B cell (primary cell): ENCODE results near the gene AMMECR1L. TPM values are rescaled to one million over a fixed set of nuclear protein-coding genes. Genes with fewer than 3 reads are reported as not detected.

ENCODE experiments used
- ATAC-seq: fragments of 200-7000 bp; cut with Tn5 transposase; one replicate; pipeline ENCODE4 v1.10.0; 2021; ENCODE audit warnings: low read depth, mild to moderate bottlenecking, moderate number of reproducible peaks, moderate library complexity
- CTCF ChIA-PET: fragments of 350-600 bp; sonication (Branson Sonifier 250); formaldehyde crosslinking; loops from one replicate; lab custom pipeline; 2021; ENCODE audit warnings: antibody characterized with exemption, inconsistent platforms; lab: Charles Lee
- POLR2A ChIA-PET: fragments of 350-600 bp; sonication (Branson Sonifier 250); formaldehyde crosslinking; loops from one replicate; lab custom pipeline; 2021; ENCODE audit warnings: antibody characterized with exemption; lab: Charles Lee
- DNase-seq: peaks from one replicate; pipeline ENCODE4 v3.0.0; 2013
- H2AFZ ChIP-seq: 2 replicates; pipeline ENCODE4 v1.6.1; 2012; ENCODE audit warnings: mild to moderate bottlenecking, low read depth, low read length; ENCODE audit not compliant: insufficient read depth, poor library complexity, severe bottlenecking
- H3K27ac ChIP-seq, 2 donors: 1 replicate in 1 of 2; 2 replicates in 1 of 2; pipeline ENCODE4 v1.5.1; 2012 to 2013; ENCODE audit warnings: low read length in 2 of 2, mild to moderate bottlenecking in 2 of 2, moderate library complexity in 1 of 2
- H3K27me3 ChIP-seq, 4 experiments: fragments of 200-600 bp in 1 of 4; sonication (generic) in 1 of 4; replicated peaks in 1 of 4; 1 replicate in 2 of 4; 2 replicates in 2 of 4; pipeline versions ENCODE4 v1.6.1 to v1.7.0; 2013 to 2016; ENCODE audit warnings: low read length in 3 of 4, mild to moderate bottlenecking in 2 of 4, mixed read lengths in 1 of 4, moderate library complexity in 1 of 4; ENCODE audit not compliant: insufficient read depth in 4 of 4, control insufficient read depth in 3 of 4; ENCODE audit errors: control extremely low read depth in 1 of 4
- H3K36me3 ChIP-seq, 2 experiments: replicated peaks in 1 of 2; 1 replicate in 1 of 2; 2 replicates in 1 of 2; pipeline versions ENCODE4 v1.6.1 to v1.7.1; 2013; ENCODE audit warnings: low read length in 1 of 2; ENCODE audit not compliant: insufficient read depth in 2 of 2, control insufficient read depth in 1 of 2; ENCODE audit errors: control extremely low read depth in 1 of 2, extremely low read depth in 1 of 2
- H3K4me1 ChIP-seq, 2 donors: fragments of 200-600 bp in 1 of 2; sonication (generic) in 1 of 2; 1 replicate in 1 of 2; 2 replicates in 1 of 2; pipeline versions ENCODE4 v1.5.1 to v1.6.1; 2013 to 2017; ENCODE audit warnings: low read length in 2 of 2; ENCODE audit not compliant: control insufficient read depth in 2 of 2, insufficient read depth in 2 of 2
- H3K4me2 ChIP-seq: replicated peaks from 2 replicates; pipeline ENCODE3; 2012; ENCODE audit warnings: mild to moderate bottlenecking, low read depth, low read length; ENCODE audit not compliant: poor library complexity, severe bottlenecking
- H3K4me3 ChIP-seq, 5 experiments: fragments of 200-600 bp in 1 of 5; sonication (generic) in 1 of 5; 1 replicate in 3 of 5; 2 replicates in 2 of 5; pipeline versions ENCODE4 v1.5.1 to v1.7.0; 2011 to 2016; ENCODE audit warnings: low read length in 4 of 5, mild to moderate bottlenecking in 4 of 5, low read depth in 2 of 5, control low read depth in 1 of 5, moderate library complexity in 1 of 5; ENCODE audit not compliant: insufficient read depth in 1 of 5; ENCODE audit errors: control extremely low read depth in 1 of 5, extremely low read depth in 1 of 5
- H3K79me2 ChIP-seq: fragments of 200-600 bp; sonication (generic); one replicate; pipeline ENCODE4 v1.6.0; 2016; ENCODE audit warnings: low read length; ENCODE audit not compliant: control insufficient read depth, insufficient read depth
- H3K9ac ChIP-seq: fragments of 200-600 bp; sonication (generic); 2 replicates; pipeline ENCODE4 v1.6.1; 2017; ENCODE audit warnings: mild to moderate bottlenecking, low read length, moderate library complexity
- H3K9me3 ChIP-seq, 3 donors: one replicate each; pipeline versions ENCODE4 v1.6.1 to v1.7.1; 2013; ENCODE audit warnings: low read length in 2 of 3; ENCODE audit not compliant: control insufficient read depth in 2 of 3, insufficient read depth in 1 of 3; ENCODE audit errors: control extremely low read depth in 1 of 3
- H4K20me1 ChIP-seq: 2 replicates; pipeline ENCODE4 v1.6.0; 2012; ENCODE audit warnings: mild to moderate bottlenecking, low read length; ENCODE audit not compliant: insufficient read depth, control insufficient read depth, poor library complexity, severe bottlenecking
- H3K27ac Mint-ChIP-seq: one replicate; pipeline ENCODE4 v1.8.0; 2021; ENCODE audit warnings: mixed read lengths
- H3K27me3 Mint-ChIP-seq: one replicate; pipeline ENCODE4 v1.8.0; 2021; ENCODE audit warnings: mixed read lengths
- H3K4me1 Mint-ChIP-seq: one replicate; pipeline ENCODE4 v1.8.0; 2021; ENCODE audit warnings: mixed read lengths
- H3K4me3 Mint-ChIP-seq: one replicate; pipeline ENCODE4 v1.8.0; 2021; ENCODE audit warnings: mixed read lengths
- H3K9me3 Mint-ChIP-seq: one replicate; pipeline ENCODE4 v1.8.0; 2022; ENCODE audit warnings: mixed read lengths; ENCODE audit not compliant: insufficient read depth
- EZH2 ChIP-seq: IDR thresholded peaks from 2 replicates; pipeline ENCODE4 v1.6.1; 2012; ENCODE audit warnings: borderline replicate concordance, low read depth, mild to moderate bottlenecking, moderate library complexity, low read length; ENCODE audit not compliant: insufficient read depth, poor library complexity, severe bottlenecking
- WGBS: methylation state at CpG from one replicate; pipeline ENCODE4 v1.1.5; 2013; ENCODE audit warnings: missing lambda C conversion rate; ENCODE audit not compliant: insufficient coverage; 5-methylcytosine and 5-hydroxymethylcytosine counted together
- intact Hi-C: fragments of 100-400 bp; cut with micrococcal nuclease; formaldehyde crosslinking; loops from one replicate; pipeline ENCODE4 v1.10.0; 2022
- polyA plus RNA-seq: library from polyadenylated mRNA; depleted of rRNA; stranded (reverse); fragments of >200 nt; gene quantifications from 2 replicates; pipeline ENCODE4 v1.2.3, GENCODE V29; 2012
- total RNA-seq, 2 donors: library from RNA; stranded (reverse); fragments of 120-200 nt in 1 of 2; gene quantifications; 1 replicate in 1 of 2; 2 replicates in 1 of 2; pipeline versions ENCODE4 v1.2.3 to v1.2.4, GENCODE V29; 2013 to 2022
- TF ChIP-seq, protein P1 (sequence below): fragments of 200-600 bp; IDR thresholded peaks from one replicate; pipeline ENCODE4 v1.8.0; 2022; ENCODE audit warnings: antibody characterized with exemption, mild to moderate bottlenecking

AMMECR1L gene
- total and polyA plus RNA-seq, 2 donors (not counting 1 experiment from before 2014, with no cell fraction given): 8.3 to 15.2 TPM

GRCh38 chr2:127893494-127893893 lies 7.7 kb upstream of the AMMECR1L start:
- Histone ChIP-seq H3K4me2 (no peak overlapping the region), H3K79me2 (peaks cover 4% of the 10 kb centered on the region), H3K27ac (no peak overlapping the region), H3K4me1 (peaks cover 14 to 16% of the 10 kb centered on the region in 2 donors), H3K36me3 (peaks cover 0 to 1% of the 10 kb centered on the region in 2 experiments), H3K9me3 (no peaks in the 10 kb centered on the region), H3K9ac (no peak overlapping the region), H2AFZ (no peak overlapping the region), H4K20me1 (no peaks in the 10 kb centered on the region), H3K27me3 (no peaks in the 10 kb centered on the region), H3K4me3 (no peak overlapping the region)
- Mint-ChIP-seq H3K27ac (no peak overlapping the region), H3K4me3 (no peak overlapping the region), H3K27me3 (no peaks in the 10 kb centered on the region), H3K9me3 (no peaks in the 10 kb centered on the region), H3K4me1 (peaks cover 15% of the 10 kb centered on the region)
- ChIA-PET CTCF (no interaction called here), POLR2A (interaction anchor here (0.7 kb wide), 1 partner anchor 129 kb away, joined by 5 read pairs; no protein-coding TSS in a partner anchor)
- ATAC-seq: no peak
- intact Hi-C loops: no loop called here
- WGBS: 100% methylated on average over 1 of the region's 5 CpGs
- no peak for DNase-seq
- no peak for TF ChIP-seq EZH2
- TF ChIP-seq, protein P1, sequence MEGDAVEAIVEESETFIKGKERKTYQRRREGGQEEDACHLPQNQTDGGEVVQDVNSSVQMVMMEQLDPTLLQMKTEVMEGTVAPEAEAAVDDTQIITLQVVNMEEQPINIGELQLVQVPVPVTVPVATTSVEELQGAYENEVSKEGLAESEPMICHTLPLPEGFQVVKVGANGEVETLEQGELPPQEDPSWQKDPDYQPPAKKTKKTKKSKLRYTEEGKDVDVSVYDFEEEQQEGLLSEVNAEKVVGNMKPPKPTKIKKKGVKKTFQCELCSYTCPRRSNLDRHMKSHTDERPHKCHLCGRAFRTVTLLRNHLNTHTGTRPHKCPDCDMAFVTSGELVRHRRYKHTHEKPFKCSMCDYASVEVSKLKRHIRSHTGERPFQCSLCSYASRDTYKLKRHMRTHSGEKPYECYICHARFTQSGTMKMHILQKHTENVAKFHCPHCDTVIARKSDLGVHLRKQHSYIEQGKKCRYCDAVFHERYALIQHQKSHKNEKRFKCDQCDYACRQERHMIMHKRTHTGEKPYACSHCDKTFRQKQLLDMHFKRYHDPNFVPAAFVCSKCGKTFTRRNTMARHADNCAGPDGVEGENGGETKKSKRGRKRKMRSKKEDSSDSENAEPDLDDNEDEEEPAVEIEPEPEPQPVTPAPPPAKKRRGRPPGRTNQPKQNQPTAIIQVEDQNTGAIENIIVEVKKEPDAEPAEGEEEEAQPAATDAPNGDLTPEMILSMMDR: no peak

GRCh38 chr2:127893033-127893432 lies 7.3 kb upstream of the AMMECR1L start:
- intact Hi-C loops: no loop called here
- no peak overlapping the region for H3K4me3 ChIP-seq
- no peak overlapping the region for H3K4me3 Mint-ChIP-seq
- H3K4me1 ChIP-seq: peaks cover 10 to 11% of the 10 kb centered on the region in 2 donors
- H3K27ac Mint-ChIP-seq: no peak overlapping the region
- no peaks in the 10 kb centered on the region for H3K9me3 Mint-ChIP-seq
- no peak overlapping the region for H3K9ac ChIP-seq
- H3K4me2 ChIP-seq: no peak overlapping the region
- H4K20me1 ChIP-seq: no peaks in the 10 kb centered on the region
- WGBS: 82% methylated on average over 14 of the region's 14 CpGs
- ChIA-PET CTCF (no interaction called here), POLR2A (no interaction called here)
- H3K4me1 Mint-ChIP-seq: peaks cover 10% of the 10 kb centered on the region
- H3K79me2 ChIP-seq: peaks cover 4% of the 10 kb centered on the region
- ATAC-seq (no peak), DNase-seq (no peak)
- no peak for TF ChIP-seq EZH2
- TF ChIP-seq, protein P1: no peak
- no peaks in the 10 kb centered on the region for H3K9me3 ChIP-seq
- no peaks in the 10 kb centered on the region for H3K27me3 Mint-ChIP-seq
- H3K36me3 ChIP-seq: peaks cover 0 to 1% of the 10 kb centered on the region in 2 experiments
- H3K27ac ChIP-seq: no peak overlapping the region
- no peaks in the 10 kb centered on the region for H3K27me3 ChIP-seq
- H2AFZ ChIP-seq: no peak overlapping the region
